Vagina (tissue), 2 donors: ENCODE data around the gene FAM47A. TPM values are rescaled to one million over a fixed set of nuclear protein-coding genes. Genes with fewer than 3 reads are reported as not detected.

Experiments
- DNase-seq, 2 donors: peaks; one replicate each; pipeline ENCODE4 v3.0.0-alpha.2; 2017; ENCODE audit errors: extremely low spot score in 2 of 2
- H3K27ac ChIP-seq: fragments of 200-600 bp; sonication (generic); one replicate; pipeline ENCODE4 v1.5.1; 2019
- H3K27me3 ChIP-seq: fragments of 200-600 bp; sonication (generic); one replicate; pipeline ENCODE4 v1.5.1; 2019
- H3K36me3 ChIP-seq, 2 donors: fragments of 200-600 bp; sonication (generic); one replicate each; pipeline ENCODE4 v1.5.1; 2017 to 2019
- H3K4me1 ChIP-seq: fragments of 200-600 bp; sonication (generic); one replicate; pipeline ENCODE4 v1.5.1; 2019
- H3K4me3 ChIP-seq, 2 donors: fragments of 200-600 bp; sonication (generic); 1 replicate in 1 of 2; 2 replicates in 1 of 2; pipeline ENCODE4 v1.5.1; 2016 to 2019
- H3K9me3 ChIP-seq: fragments of 200-600 bp; sonication (generic); one replicate; pipeline ENCODE4 v1.5.1; 2019
- CTCF ChIP-seq, 3 experiments: fragments of 450-650 bp in 2 of 3; fragments of 200-600 bp in 1 of 3; sonication (generic) in 1 of 3; IDR thresholded peaks; one replicate each; pipeline ENCODE4 v1.5.1; 2017 to 2019; ENCODE audit warnings: antibody characterized with exemption in 3 of 3, mild to moderate bottlenecking in 2 of 3, moderate library complexity in 2 of 3
- POLR2A ChIP-seq, 2 donors: fragments of 450-650 bp; IDR thresholded peaks; one replicate each; pipeline ENCODE4 v1.6.1; 2017; ENCODE audit warnings: antibody characterized with exemption in 2 of 2, mild to moderate bottlenecking in 2 of 2, moderate library complexity in 2 of 2
- POLR2AphosphoS5 ChIP-seq, 2 donors: sonication (generic); formaldehyde crosslinking; IDR thresholded peaks; one replicate each; pipeline ENCODE4 v1.9.0; 2017; ENCODE audit warnings: antibody characterized with exemption in 2 of 2, mild to moderate bottlenecking in 2 of 2, low read depth in 1 of 2; ENCODE audit not compliant: insufficient read depth in 1 of 2
- intact Hi-C: fragments of 100-400 bp; cut with DNase I; formaldehyde crosslinking; loops from one replicate; pipeline ENCODE4 v1.15.1; 2023
- total RNA-seq: library from RNA; depleted of rRNA; stranded (reverse); fragments of >200 nt; gene quantifications from one replicate; pipeline ENCODE4 v1.2.3, GENCODE V29; 2016

FAM47A gene
- total RNA-seq, 1 donor from 2014 or later = not detected

- Histone ChIP-seq H3K4me1 (no peaks in the 10 kb centered on the region), H3K36me3 (no peaks in the 10 kb centered on the region), H3K9me3 (no peaks in the 10 kb centered on the region), H3K27ac (no peak overlapping the region), H3K4me3 (no peak overlapping the region), H3K27me3 (no peaks in the 10 kb centered on the region)
- TF ChIP-seq POLR2A (IDR thresholded peaks at IDR 0.05) = no peak
- TF ChIP-seq POLR2AphosphoS5 (IDR thresholded peaks at IDR 0.05; ENCODE audit: insufficient read depth in 1 of 2, low read depth in 1 of 2) = no peak
- no peak for TF ChIP-seq CTCF (IDR thresholded peaks at IDR 0.05)
- intact Hi-C loops = no loop called here
- DNase-seq = no peak
Measured at GRCh38 chrX:34130980-34131744, 952 bp downstream of the FAM47A start.

- DNase-seq = no peak
- intact Hi-C loops = no loop called here
- no peaks in the 10 kb centered on the region for H3K9me3 ChIP-seq
- H3K27ac ChIP-seq = no peak overlapping the region
- TF ChIP-seq CTCF (IDR thresholded peaks at IDR 0.05) (no peak), POLR2AphosphoS5 (IDR thresholded peaks at IDR 0.05; ENCODE audit: insufficient read depth in 1 of 2, low read depth in 1 of 2) (no peak), POLR2A (IDR thresholded peaks at IDR 0.05) (no peak)
- H3K4me3 ChIP-seq = no peak overlapping the region
- no peaks in the 10 kb centered on the region for H3K36me3 ChIP-seq
- H3K4me1 ChIP-seq = no peaks in the 10 kb centered on the region
- no peaks in the 10 kb centered on the region for H3K27me3 ChIP-seq
Measured at GRCh38 chrX:34130501-34130900, 1.6 kb downstream of the FAM47A start.

- no peak for DNase-seq
- TF ChIP-seq POLR2AphosphoS5 (IDR thresholded peaks at IDR 0.05; ENCODE audit: insufficient read depth in 1 of 2, low read depth in 1 of 2) = no peak
- TF ChIP-seq CTCF (IDR thresholded peaks at IDR 0.05) = no peak
- no peak for TF ChIP-seq POLR2A (IDR thresholded peaks at IDR 0.05)
- Histone ChIP-seq H3K27me3 (no peaks in the 10 kb centered on the region), H3K36me3 (no peaks in the 10 kb centered on the region), H3K27ac (no peak overlapping the region), H3K4me1 (no peaks in the 10 kb centered on the region), H3K9me3 (no peaks in the 10 kb centered on the region), H3K4me3 (no peak overlapping the region)
- intact Hi-C loops = no loop called here
Measured at GRCh38 chrX:34126011-34126410, 6.1 kb downstream of the FAM47A start.

- Histone ChIP-seq H3K27me3 (no peaks in the 10 kb centered on the region), H3K9me3 (no peaks in the 10 kb centered on the region), H3K4me1 (no peaks in the 10 kb centered on the region), H3K4me3 (no peak overlapping the region), H3K27ac (no peak overlapping the region), H3K36me3 (no peaks in the 10 kb centered on the region)
- DNase-seq = no peak
- intact Hi-C loops = no loop called here
- TF ChIP-seq CTCF (IDR thresholded peaks at IDR 0.05) (no peak), POLR2A (IDR thresholded peaks at IDR 0.05) (no peak), POLR2AphosphoS5 (IDR thresholded peaks at IDR 0.05; ENCODE audit: insufficient read depth in 1 of 2, low read depth in 1 of 2) (no peak)
Measured at GRCh38 chrX:34119122-34119521, 13.0 kb downstream of the FAM47A start.

GRCh38 chrX:34112459-34112858 is 19.7 kb downstream of the FAM47A start:
- Histone ChIP-seq H3K9me3 (no peaks in the 10 kb centered on the region), H3K36me3 (no peaks in the 10 kb centered on the region), H3K27me3 (no peaks in the 10 kb centered on the region), H3K4me3 (no peak overlapping the region), H3K4me1 (no peaks in the 10 kb centered on the region), H3K27ac (no peak overlapping the region)
- intact Hi-C loops = no loop called here
- DNase-seq = no peak
- TF ChIP-seq POLR2AphosphoS5 (IDR thresholded peaks at IDR 0.05; ENCODE audit: insufficient read depth in 1 of 2, low read depth in 1 of 2) = no peak
- no peak for TF ChIP-seq POLR2A (IDR thresholded peaks at IDR 0.05)
- TF ChIP-seq CTCF (IDR thresholded peaks at IDR 0.05) = no peak
